Measurements from ENCODE around the gene BPIFB1.

Gene BPIFB1

DNA sequence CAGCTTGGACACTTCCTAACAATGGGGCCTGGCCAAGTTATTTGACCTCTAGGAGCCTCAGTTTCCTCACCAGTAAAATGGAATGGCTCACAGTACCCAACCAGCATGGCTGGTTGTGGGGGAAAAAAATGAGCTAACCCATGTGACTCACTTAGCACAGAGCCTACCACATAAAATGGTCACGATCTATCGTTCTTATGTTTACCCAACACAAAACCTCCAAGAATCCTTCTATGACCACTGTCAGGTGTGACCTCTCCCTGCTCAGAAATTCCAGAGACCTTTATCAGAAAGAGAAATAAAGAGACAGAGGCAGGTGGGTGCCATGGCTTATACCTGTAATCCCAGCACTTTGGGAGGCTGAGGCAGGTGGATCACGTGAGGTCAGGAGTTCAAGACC is 39.4 kb downstream of the BPIFB1 start:
- TF ChIP-seq, protein P1, sequence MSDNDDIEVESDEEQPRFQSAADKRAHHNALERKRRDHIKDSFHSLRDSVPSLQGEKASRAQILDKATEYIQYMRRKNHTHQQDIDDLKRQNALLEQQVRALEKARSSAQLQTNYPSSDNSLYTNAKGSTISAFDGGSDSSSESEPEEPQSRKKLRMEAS (IDR thresholded peaks at IDR 0.05; ENCODE audit: low read depth, low read length) = no peak
- no peak for TF ChIP-seq MYC (IDR thresholded peaks at IDR 0.05; ENCODE audit: low read depth, low read length)
- TF ChIP-seq, protein P2, sequence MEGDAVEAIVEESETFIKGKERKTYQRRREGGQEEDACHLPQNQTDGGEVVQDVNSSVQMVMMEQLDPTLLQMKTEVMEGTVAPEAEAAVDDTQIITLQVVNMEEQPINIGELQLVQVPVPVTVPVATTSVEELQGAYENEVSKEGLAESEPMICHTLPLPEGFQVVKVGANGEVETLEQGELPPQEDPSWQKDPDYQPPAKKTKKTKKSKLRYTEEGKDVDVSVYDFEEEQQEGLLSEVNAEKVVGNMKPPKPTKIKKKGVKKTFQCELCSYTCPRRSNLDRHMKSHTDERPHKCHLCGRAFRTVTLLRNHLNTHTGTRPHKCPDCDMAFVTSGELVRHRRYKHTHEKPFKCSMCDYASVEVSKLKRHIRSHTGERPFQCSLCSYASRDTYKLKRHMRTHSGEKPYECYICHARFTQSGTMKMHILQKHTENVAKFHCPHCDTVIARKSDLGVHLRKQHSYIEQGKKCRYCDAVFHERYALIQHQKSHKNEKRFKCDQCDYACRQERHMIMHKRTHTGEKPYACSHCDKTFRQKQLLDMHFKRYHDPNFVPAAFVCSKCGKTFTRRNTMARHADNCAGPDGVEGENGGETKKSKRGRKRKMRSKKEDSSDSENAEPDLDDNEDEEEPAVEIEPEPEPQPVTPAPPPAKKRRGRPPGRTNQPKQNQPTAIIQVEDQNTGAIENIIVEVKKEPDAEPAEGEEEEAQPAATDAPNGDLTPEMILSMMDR (IDR thresholded peaks at IDR 0.05; ENCODE audit: low read depth, low read length) = no peak
- TF ChIP-seq POLR2A (IDR thresholded peaks at IDR 0.05; ENCODE audit: extremely low read depth, insufficient read length) = no peak
- DNase-seq (ENCODE audit: low read depth) = no peak
- no peak overlapping the region for H3K4me3 ChIP-seq (ENCODE audit: low read depth, low read length)

DNA sequence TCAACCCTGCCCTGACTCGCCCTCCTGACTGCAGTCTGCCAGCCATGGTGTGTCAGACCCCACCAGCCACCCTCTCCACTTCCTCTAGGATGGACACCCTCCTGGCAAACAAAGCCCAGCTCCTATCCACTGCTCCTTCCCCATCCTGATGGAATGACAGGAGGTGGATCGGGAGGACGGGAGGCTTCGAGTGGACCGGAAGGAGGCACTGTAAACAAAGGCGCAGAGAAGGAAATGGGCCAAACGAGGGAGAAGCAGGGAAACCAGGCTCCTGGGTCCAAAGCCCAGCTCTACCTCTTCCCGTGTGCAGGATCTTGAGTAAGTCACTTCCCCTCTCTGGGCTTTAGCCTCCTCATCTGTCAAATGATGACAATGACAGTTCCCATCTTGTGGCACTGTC is 40.2 kb downstream of the BPIFB1 start:
- no peak for TF ChIP-seq MYC (IDR thresholded peaks at IDR 0.05; ENCODE audit: low read depth, low read length)
- TF ChIP-seq, protein P2 (IDR thresholded peaks at IDR 0.05; ENCODE audit: low read depth, low read length) = no peak
- TF ChIP-seq, protein P1 (IDR thresholded peaks at IDR 0.05; ENCODE audit: low read depth, low read length) = no peak
- no peak for TF ChIP-seq POLR2A (IDR thresholded peaks at IDR 0.05; ENCODE audit: extremely low read depth, insufficient read length)
- no peak for DNase-seq (ENCODE audit: low read depth)
- no peak overlapping the region for H3K4me3 ChIP-seq (ENCODE audit: low read depth, low read length)

DNA sequence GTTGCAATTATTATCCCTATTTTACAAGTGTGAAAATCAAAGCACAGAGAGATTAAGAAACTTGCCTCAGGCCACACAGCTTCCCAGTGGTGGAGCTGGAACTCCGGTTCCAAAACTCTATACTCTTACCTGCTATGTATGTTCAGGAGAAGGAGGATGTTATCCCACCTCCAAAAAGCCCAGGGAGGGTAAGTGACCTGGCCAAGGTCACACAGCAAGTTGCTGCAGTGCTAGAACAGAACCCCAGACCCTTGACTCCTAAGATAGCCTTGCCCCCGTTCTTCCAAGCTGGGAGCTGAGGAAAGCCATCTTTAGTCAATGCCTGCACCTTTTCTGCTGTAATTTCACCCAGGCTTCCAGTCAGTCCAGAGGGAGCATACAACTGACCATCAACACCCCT is 42.3 kb downstream of the BPIFB1 start:
- no peak overlapping the region for H3K4me3 ChIP-seq (ENCODE audit: low read depth, low read length)
- TF ChIP-seq, protein P2 (IDR thresholded peaks at IDR 0.05; ENCODE audit: low read depth, low read length) = no peak
- TF ChIP-seq POLR2A (IDR thresholded peaks at IDR 0.05; ENCODE audit: extremely low read depth, insufficient read length) (no peak), MYC (IDR thresholded peaks at IDR 0.05; ENCODE audit: low read depth, low read length) (no peak)
- TF ChIP-seq, protein P1 (IDR thresholded peaks at IDR 0.05; ENCODE audit: low read depth, low read length) = no peak
- no peak for DNase-seq (ENCODE audit: low read depth)

DNA sequence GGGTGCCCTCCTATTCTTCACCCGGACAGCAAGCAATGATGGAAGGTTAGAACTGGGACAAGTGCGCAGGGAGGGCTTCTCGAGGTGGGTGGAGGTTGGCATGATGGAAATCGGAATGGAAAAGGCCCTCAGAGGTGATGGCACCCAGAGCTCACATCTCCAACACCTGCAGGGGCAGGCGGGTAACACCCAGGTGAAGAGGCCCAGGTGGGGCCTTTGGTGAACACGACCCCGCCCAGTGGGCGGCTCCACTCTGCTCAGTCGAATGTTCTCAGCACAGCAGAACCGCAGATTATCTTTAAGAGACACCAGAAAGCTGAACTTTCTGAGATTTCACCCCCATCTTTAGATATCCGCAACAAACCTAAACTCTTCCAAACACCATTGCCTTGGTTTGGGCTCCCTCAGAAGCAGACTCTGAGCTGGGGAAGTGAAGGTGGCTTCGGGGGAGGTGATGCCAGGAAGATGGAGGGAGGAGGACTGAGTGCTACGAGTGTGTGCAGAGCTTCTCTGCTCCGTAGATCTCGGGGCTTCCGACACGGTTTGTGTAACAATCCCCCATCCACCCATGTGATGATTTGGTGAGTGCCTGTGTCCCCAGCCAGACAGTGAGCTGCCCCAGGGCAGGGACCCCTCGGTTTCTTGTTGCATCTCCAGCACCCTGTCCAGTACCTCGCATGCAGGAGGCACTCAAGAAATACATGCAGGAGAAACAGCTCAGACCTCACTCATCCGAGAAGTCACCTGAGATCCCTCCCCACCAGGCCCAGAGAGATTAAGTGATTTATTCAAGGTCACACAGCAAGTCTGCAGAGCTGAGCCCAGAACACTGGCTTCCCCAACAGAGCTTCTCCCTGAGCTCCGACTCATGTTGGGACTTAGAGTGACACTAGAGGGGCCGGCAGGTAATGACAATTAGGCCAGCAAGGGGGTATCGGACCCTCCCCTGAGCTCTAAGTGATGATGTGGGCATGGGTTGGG is 45.4 kb downstream of the BPIFB1 start:
- no peak overlapping the region for H3K4me3 ChIP-seq (ENCODE audit: low read depth, low read length)
- no peak for DNase-seq (ENCODE audit: low read depth)
- TF ChIP-seq, protein P1 (IDR thresholded peaks at IDR 0.05; ENCODE audit: low read depth, low read length) = no peak
- TF ChIP-seq, protein P2 (IDR thresholded peaks at IDR 0.05; ENCODE audit: low read depth, low read length) = no peak
- no peak for TF ChIP-seq MYC (IDR thresholded peaks at IDR 0.05; ENCODE audit: low read depth, low read length)
- TF ChIP-seq POLR2A (IDR thresholded peaks at IDR 0.05; ENCODE audit: extremely low read depth, insufficient read length) = no peak

DNA sequence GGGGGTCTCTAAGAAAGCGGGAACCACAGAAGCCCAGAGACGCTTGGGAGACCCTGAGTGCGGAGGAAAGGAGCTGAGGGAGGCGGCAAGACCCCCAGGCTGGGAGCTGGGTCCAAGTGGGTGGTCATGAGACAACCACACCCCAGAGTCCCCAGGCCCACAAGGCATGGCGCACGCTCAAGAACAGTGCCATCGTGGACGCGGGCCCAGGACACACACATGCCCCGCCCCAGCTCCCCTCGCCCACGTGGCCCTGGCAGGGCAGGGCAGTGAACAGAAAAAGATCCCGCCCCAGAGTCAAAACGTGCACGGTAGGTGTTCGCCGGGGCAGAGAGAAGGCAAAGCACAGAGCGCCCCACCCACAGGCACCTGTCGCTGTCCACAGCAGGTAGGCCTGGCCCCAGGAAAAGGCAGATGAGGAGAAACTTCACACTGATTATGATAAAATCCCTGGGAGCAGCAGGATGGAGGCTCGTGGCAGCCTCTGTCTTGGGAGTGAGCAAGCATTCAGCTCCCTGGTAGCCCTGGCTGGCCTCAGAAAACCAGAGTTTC is 50.0 kb downstream of the BPIFB1 start:
- TF ChIP-seq, protein P2 (IDR thresholded peaks at IDR 0.05; ENCODE audit: low read depth, low read length) = no peak
- TF ChIP-seq POLR2A (IDR thresholded peaks at IDR 0.05; ENCODE audit: extremely low read depth, insufficient read length) = no peak
- TF ChIP-seq, protein P1 (IDR thresholded peaks at IDR 0.05; ENCODE audit: low read depth, low read length) = no peak
- no peak for TF ChIP-seq MYC (IDR thresholded peaks at IDR 0.05; ENCODE audit: low read depth, low read length)
- no peak for DNase-seq (ENCODE audit: low read depth)
- no peak overlapping the region for H3K4me3 ChIP-seq (ENCODE audit: low read depth, low read length)

Measured in NB4 (cell line).